NCI-H128 (cell line): ENCODE data around the gene MAGI1.

Source experiments
- DNase-seq: peaks from one replicate; lab custom pipeline; 2025; ENCODE audit not compliant: unreplicated experiment; lab: John Stamatoyannopoulos, UW

MAGI1 gene

DNA sequence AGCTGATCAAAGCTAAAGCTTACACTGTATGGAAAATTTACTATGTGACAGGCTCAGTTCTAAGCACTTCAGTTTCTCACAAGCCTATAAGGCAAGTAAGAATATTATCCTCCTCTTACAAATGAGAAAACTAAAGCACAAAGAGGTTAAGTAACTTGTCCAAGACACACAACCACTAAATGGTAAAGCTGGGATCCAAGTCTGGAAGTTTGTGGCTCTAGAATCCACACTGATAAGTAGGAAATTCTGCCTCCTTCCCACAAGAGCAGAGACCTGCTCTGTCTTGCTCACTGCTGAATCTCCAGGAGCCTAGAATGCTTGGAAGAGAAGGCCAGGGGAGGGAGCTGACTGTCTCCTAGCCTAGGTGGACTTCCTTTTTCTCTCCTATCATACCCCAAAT is 60.6 kb downstream of the MAGI1 start:
- no peak for DNase-seq

DNA sequence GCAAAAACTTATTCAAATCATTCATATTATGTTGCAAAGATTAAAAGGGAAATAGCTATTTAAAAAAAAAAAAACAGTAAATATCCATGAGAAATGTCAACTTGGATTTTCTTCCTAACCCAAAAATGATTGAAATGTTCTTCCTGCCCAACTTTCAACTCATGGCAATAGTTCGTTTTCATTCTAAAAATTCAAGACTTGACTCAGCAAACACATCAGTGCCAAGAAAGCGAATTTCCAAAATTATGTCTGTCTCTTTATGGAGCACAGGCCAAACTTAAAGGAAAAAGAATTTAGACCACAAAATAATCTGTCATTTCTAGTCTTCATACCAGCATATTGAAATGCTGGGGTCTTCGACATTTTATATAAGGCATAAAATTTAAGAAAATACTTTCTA is 63.7 kb downstream of the MAGI1 start:
- DNase-seq: no peak

DNA sequence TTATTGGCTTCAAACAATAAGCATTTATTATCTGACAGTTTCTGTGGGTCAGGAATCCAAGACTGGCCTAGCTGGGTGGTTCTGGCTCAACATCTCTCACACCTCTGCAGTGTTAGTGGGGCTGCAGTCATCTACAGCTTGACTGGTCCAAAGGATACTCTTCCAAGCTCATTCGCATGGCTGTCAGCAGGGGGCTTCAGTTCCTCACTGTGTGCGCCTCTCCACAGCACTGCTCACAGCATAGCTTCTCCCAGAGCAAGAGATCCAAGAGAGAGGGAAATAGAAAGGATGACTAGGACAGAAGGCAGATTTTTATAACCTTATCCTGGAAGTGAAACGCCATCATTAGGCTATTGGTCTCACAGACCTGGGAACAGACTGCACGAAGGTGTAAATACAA is 64.2 kb downstream of the MAGI1 start:
- DNase-seq: no peak

DNA sequence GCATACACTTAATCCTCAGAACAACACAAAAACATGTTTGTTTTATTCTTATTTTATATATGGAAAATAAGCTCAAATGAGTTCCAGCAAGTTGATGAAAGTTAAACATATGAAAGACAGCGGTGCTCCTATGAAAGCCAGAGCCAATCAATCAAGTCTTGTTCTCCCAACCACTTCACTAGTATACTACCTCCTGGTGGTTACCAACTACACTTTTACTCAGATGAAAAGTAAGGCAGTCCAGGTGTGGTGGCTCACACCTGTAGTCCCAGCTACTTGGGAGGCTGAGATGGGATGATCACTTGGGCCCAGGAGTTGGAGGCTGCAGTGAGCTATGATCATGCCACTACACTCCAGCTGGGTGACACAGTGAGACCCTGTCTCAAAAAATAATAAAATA is 66.0 kb downstream of the MAGI1 start:
- DNase-seq: no peak

DNA sequence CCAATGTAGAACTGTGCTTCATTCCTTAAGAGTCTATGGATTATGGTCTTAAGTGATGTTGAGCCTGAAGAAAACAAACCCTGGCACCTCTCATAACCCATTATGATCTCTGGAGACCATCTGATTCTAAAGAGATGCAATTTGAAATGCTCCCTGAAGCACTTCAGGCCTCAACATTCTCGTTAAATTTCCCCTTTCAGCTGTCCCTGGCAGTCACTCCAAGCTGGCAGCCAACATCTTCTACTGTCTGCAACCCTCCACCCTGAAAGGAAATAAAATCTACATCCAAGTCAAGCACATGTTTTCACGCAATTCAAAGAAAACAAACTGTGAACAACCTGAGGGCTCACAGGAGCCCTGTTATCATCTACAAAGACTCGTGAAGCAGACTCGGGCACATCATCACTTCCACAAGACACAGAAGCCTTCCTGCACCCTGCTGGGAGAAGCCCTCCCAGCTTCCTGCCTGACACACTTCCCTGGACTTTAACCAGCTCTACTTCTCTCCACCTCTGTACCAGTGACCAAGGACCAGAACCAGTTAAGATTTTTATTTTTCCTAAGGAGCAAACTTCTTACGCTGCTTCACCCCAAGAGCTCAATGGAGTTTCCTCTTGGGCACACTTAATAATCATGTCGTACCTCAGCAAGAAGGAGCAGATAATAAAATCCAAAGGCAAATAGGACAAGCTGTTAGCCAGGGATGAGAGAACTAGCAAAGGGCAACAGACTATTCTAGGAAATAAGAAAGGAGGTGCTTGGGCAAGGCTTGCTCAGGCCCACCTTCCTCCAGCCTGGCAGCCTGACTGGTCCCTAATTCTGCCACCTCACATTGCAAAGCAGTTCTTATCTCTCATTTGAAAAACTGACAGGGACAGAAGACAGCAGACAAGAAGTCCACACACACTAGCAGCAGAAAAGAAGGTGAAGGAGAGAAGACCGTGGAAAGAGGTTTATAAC is 67.1 kb downstream of the MAGI1 start:
- no peak for DNase-seq

DNA sequence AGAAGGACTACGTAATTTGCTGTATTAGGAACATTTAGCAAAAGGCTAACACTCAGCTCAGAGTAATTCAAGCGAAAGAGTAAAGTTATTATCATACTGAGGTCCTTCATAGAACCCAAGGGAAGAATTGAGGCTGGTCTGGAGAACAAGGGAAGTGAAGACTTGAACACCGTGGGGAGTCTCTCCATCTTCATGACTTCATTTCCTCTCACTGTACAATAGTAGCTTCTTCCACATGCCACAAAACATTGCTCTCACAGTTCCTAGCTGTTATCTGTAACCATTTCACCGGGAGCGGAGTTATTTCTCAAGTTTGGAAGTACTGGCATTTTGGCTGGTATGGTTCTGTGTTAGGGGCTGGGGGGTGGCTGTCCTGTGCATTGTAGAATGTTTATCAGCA is 69.7 kb downstream of the MAGI1 start:
- no peak for DNase-seq

DNA sequence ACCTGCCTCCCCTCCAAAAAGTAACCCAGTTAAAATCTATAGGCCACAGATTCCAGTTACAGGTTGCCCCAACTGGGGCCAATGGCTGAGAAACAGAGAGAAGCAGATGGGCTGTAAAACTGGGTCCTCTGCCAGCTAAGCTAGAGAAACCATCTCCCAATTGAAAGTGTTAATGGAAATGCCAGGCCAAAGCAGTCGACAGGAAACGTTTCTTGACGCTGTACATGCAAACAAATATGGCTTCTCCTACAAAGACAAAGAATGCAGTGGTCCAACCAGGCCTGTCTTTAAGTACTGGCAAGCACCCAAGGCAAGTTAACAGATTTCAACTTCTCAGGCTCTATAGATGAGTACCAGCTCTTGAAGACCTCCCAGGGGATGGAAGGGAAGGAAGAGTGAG is 71.3 kb downstream of the MAGI1 start:
- no peak for DNase-seq

DNA sequence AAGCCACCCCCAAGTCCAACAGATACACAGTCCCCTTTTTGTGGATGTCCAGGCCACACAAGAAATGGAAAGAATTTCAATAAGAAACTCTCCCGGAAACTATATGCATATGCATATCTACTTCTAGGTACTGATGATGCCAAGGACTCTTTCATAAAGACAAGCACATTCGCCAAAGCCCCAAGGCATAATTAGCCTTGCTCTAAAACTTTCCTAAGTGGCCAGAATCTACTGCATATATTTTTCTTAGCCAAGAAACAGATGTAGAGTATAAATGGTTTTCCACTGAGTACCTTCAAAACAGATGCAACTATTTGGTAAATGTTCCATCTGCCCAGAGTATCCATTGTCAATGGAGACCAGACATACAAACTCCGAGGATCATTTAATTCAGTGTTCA is 73.9 kb downstream of the MAGI1 start:
- DNase-seq: no peak

DNA sequence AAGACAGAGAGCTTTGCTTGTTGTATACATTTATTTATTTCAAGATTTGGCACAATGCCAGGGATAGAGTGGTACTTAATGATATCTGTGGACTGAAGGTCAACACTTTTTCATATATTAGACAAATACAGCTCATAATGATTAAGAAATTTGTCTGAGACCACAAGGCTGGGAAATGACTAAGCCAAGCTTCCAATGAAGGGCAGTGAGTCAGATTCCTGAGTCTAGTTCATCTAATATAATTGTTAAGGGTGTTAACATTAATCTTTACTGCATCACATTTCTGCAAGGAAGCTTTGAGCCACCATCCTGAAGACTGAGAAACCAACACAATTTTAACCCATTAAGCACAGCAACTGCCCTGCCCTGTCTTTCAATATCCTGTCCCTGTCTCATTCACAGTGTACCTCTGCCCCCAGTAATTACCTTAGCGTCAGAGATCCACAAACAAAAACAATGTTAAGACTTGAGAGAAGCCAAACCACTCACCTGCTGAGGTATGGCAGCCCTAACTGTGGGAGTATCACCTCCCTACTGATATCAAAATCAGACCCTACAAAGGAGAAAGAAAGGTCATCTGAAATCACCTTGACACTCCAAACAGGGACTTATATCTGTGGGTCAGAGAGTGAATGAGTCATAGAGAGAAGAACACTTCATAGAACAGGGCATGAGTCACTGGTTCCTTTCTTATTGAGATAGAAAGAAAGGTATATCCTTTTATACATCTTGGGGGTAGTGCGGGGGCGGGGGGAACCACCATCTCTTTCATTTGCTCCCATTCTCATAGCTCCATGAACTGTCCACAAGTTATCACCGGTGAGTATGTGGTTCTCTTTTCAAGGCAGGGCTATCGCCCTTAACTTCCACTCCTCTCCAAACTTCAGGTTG is 74.7 kb downstream of the MAGI1 start:
- no peak for DNase-seq

DNA sequence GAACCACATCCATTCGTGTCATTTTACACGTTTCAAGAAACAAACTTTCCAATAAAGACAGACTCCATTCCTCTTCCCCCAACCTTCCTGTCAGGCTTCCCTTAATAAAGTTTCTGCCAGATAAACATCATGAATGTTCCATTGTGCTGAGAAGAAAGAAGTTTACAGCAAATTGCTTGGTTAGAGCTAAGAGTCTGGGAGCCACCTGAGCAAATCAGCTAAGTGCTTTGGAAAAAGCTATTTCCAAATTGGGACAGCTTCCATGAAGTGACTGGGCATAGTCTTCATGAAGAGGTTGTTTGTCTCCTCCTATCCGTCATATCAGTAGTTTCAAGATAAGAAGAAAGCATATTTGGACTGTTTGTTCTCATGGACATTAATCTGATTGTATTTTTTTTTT is 77.0 kb downstream of the MAGI1 start:
- no peak for DNase-seq

DNA sequence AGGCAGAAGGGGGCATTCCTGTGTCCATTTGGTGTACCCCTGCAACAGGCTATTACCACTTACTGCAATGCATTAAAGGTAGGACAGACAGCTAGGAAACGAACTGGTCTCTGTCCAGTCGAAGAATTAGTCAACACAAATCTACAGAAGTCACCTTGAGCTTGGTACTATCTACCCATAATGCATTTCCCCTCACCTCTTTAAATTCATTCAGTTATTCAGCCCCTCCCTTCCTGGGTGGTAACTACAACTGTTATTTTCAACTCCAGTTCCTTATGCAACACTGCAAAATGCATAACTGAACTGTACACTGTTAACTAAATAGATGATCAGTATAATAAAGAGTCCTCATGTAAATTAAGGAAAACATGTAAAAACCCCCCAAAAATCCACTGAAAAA is 77.6 kb downstream of the MAGI1 start:
- no peak for DNase-seq

DNA sequence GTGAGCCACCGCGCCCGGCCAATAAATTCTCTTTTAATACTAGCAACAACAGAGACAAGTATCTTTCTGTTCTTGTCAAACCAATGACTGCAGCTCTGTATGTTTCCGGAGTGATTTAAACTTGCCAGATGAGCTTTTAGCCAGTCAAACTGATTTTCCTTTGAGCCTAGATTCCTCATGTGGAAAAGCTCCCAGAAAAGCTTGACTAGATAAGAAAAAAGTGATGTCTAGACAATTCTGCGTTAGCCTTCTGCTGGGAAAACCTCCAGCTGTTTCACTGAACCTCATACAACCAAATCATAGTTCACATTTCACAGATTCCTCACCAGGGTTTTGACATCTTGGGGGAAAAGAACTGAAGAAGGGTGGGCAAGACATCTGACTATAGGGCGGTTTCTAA is 78.6 kb downstream of the MAGI1 start:
- no peak for DNase-seq

DNA sequence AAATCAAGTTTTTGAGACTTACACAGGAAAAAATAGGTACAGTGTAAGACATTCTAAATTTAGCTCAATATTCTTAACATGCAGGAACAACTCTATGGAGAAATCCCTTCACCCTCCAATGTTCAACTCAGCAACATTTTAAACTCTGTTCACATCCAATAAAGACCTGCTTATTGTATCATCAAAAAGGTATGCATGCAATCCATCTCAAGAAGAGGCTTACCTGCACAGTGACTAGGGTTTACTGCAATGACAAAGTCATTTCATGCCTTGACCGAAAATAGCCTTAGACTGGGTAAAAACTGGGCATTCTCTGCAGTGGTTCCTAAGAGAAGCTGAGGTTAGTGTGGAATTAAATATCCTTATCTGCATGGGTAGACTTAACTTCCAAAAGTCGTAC is 80.5 kb downstream of the MAGI1 start:
- DNase-seq: no peak

DNA sequence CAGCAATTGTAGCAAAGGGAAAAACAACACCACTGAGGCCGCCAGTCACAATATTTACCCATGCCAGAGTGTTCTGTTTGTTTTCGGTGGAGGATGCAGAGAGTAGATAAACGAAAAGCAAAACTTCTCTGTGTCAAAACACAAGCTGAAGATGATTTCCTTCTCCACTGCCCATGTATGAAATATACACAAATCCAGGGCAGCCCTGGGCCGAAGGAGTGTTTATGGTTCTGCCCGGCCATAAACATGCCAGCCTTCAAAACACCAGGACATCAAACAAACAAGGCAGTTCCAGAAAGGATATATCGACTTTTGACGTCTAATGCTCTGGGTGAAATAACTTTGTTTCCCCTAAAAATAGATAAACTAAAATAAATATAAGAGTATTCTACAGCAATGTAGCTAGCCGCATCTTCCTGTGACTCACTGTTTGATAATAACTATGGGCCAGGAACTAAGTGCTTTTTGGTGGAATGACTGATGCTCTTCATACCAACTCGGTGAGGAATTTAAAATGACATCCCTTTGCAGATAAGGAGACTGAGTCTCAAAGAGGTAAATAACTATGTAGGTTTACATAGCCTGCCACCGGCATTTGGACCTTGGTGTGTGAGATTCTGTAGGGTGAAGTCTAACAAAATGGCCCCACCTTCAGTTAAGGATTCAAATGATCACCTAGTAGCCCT is 82.8 kb downstream of the MAGI1 start:
- DNase-seq: no peak

DNA sequence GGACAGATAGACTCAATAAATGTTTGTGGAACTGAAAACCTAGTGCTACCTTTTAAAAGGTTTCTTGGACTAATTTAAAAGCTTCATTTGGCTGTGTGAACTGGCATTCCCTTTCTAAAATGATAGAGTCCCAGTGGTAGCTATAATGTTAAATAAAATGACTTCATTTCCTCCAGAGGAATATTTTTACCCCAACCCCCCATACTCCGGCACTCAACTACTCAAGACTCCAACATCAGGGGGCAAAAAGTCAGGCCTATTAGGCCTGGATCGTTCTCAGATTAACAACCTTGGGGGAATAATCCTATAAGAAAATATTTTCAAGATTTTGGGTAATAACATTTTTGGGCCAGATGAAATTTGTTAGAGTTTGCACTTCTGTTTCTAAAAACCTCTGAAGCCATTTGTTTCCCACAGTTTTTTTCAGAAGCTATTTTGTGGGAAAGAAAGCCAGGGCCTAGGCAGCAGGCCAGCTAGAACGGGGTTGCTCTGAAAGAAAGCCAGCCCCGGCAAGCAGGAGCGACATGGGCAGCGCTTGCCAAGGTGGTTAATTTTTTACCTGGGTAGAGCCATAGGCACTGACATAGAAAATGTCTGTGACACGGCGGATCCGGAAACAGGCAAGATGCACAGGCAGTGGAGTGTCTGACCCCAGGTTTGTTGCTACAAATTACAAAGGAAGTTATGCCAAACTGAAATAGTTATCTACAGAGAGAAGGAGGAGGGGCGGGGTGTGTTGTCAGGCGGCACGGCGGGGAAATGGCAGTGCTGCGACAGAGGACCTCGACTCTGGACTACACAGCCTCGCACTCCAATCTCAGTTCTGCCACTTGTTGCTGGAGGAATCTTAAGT is 84.6 kb downstream of the MAGI1 start:
- no peak for DNase-seq

DNA sequence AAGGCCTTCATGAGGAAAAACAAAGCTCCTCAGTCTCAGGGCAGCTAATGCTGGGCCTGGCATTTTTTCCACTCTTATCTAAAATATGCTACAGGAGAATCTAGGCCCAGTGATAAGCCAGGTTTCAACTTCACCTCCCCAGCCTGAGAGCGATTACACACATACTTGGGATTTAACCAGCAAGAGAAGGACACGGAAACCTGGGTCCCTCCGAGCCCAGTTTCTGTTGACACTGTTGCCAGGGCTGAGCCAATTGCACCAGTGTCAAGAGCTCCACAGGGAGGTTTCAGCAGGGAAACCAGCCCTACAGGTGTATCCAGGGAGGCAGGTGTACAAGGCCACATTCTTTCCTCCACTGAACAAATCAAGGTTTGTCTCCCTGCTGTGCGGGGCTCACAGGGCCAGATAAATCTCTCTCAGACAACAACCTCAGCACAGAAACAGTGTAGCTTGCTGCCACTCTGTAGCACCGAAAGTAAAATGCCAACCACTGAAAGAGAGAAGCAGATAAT is 85.4 kb downstream of the MAGI1 start:
- DNase-seq: peak; percentile 64

DNA sequence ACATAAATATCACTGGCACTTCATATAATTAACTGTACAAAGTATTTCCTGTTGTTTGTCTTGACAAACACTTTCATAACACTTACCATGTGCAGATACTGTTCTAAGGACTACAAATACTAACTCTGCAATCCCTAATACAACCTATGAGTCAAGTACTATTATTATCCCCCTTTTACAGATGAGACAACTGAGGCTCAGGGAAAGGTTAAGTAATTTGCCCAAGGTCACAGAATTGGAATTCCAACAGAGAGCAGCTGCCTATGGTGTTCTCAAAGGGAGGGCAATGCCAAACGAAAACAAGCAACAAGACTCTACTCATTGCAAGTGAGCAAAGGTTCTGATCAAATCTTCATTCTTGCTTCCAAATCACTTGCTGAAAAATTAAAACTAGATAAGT is 85.9 kb downstream of the MAGI1 start:
- no peak for DNase-seq

DNA sequence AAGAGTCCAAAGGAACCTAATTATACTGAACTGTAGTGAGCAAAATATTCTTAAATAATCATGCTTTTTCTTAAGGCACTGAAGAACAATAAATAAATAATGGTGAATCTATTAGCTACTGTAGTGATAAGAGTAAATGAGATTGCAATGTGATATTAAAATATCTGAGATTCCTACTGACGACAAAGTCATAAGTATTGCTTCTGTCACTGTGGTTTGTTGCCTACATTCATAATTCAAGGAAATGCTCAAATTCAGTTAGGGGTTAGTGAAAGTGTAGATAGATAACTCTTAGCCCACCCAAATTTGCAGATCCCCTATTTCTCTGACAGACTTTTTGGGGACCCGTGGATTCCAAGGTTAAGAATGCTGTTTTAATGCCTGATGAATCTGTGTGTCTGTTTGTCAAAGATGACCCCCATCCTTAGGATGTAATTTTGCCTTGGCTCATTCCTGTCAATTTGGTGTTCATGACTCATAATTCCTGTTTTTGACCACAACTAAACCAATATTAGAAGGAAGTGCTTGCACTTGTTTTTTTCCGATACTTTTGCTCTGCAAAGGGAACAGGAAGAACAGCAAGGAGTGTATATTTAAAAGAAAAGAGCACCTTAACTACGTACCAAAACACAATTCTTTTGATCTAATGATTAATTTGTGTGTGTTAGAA is 86.7 kb downstream of the MAGI1 start:
- DNase-seq: no peak

DNA sequence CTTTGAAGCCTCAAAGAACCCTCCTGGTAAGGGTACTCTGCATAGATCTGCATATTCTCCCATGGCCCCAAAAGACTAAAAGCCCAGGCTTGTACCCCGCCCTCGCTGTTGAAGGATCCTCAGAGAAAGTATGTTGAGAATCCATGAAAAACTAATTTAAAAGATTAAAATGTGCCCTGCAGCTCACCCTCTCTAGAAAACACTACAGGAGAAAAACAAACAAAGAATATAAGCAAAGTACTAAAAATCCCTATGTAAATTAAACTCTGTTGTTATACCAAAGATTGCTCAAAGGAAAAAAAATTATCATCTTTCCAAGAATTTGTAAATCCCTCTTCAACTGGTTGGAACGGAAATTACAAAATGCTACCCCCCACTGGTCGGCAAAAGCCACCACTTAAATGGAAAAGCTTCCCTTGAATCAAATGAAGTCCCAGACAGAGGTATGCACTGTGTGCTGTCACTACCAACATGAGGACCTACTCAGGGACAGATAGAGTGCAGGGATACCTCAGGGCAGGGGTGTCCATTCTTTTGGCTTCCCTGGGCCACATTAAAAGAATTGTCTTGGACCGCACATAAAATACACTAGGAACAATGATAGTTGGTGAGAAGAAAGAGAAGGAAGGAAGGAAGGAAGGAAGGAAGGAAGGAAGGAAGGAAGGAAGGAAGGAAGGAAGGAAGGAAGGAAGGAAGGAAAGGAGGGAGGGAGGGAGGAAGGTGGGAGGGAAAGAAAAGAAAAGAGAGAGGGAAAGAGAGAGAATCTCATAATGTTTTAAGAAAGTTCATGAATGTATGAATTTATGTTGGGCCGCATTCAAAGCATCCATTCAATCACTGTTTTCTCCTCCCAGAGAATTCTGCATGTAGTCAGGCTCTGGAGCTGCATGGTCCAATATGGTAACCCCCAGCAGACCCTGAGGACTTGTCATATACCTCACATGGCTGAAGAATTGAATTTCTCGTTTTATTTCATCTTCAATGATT is 88.1 kb downstream of the MAGI1 start:
- DNase-seq: no peak
